ENCODE results near the gene ISCU.

DNA sequence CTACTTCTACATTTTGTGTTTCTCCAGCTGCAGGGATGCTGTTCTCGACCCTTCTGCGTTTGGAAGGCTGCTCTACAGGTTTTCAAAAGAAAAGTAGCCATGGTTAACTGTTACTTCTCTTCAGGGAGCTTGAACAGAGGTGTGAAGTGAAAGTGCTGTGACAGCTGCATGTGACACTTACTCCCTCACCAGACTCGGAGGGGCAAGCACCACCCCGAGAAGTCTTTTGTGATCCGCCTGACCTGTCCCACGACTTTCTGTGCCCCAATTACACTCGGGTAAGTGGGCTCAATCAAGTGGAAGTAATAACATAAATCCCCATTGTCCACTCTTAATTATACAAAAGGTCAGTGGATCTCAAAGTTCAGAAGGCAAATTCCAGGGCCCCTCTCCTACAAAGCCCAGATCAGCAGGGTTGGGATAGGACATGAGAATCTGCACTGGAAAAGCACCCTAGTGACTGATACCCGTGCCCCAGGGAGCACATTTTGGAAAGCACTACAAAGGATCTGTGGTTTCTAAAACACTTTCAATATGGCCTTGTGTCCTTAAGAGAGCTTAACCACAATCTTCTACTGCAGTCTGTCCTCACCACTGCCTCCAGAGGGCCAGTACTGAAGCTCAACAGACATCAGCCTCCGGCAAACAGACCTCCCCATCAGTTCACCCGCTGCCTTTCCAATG is 35.8 kb upstream of the ISCU start:
- TF ChIP-seq CTCF (IDR thresholded peaks at IDR 0.05) (no peak), POLR2AphosphoS5 (IDR thresholded peaks at IDR 0.05) (no peak), EP300 (IDR thresholded peaks at IDR 0.05) (no peak)

All from esophagus muscularis mucosa (tissue), 4 donors.